HG02852 (cell line): ENCODE results near the gene GFRAL.
"Not testable (repeated sequence)": the region's sequence is repeated elsewhere in the genome, so short reads cannot be mapped to it uniquely, and the experiment has no call there.

Experiments used
- ATAC-seq: cut with Tn5 transposase; IDR thresholded peaks from one replicate; pipeline ENCODE4 v1.9.1; 2021; ENCODE audit warnings: mild to moderate bottlenecking, moderate library complexity; ENCODE audit not compliant: unreplicated experiment

The GFRAL gene

GRCh38 chr6:55327169-55327568 is at the start of gene GFRAL:
Gene GFRAL, plus strand, starts transcription at chr6:55327469. Its CDS starts 86 bp downstream, at chr6:55327555.
- ATAC-seq = no peak

- no peak for ATAC-seq
Measured at GRCh38 chr6:55277646-55278045, 49.6 kb upstream of the GFRAL start.

GRCh38 chr6:55281215-55281614 is 46.1 kb upstream of the GFRAL start:
- ATAC-seq = no peak

GRCh38 chr6:55282115-55282514 is 45.2 kb upstream of the GFRAL start:
- no peak for ATAC-seq

- ATAC-seq = peak; percentile 48
Measured at GRCh38 chr6:55286824-55287223, 40.4 kb upstream of the GFRAL start.

- no peak for ATAC-seq
Measured at GRCh38 chr6:55290736-55291135, 36.5 kb upstream of the GFRAL start.

- ATAC-seq = no peak
Measured at GRCh38 chr6:55293116-55293515, 34.2 kb upstream of the GFRAL start.

GRCh38 chr6:55297214-55297613 is 30.1 kb upstream of the GFRAL start:
- not testable (repeated sequence) for ATAC-seq

GRCh38 chr6:55299286-55299985 is 27.8 kb upstream of the GFRAL start:
- no peak for ATAC-seq

GRCh38 chr6:55304747-55305146 is 22.5 kb upstream of the GFRAL start:
- ATAC-seq = no peak

- ATAC-seq = no peak
Measured at GRCh38 chr6:55319961-55320695, 7.1 kb upstream of the GFRAL start.

GRCh38 chr6:55320696-55321086 is 6.6 kb upstream of the GFRAL start:
- no peak for ATAC-seq

GRCh38 chr6:55377150-55377549 is 49.9 kb downstream of the GFRAL start:
- ATAC-seq = no peak

- no peak for ATAC-seq
Measured at GRCh38 chr6:55379471-55379870, 52.2 kb downstream of the GFRAL start.

- ATAC-seq = no peak
Measured at GRCh38 chr6:55379895-55380294, 52.6 kb downstream of the GFRAL start.

GRCh38 chr6:55388211-55388610 is 60.9 kb downstream of the GFRAL start:
- ATAC-seq = no peak

GRCh38 chr6:55395871-55396270 is 68.6 kb downstream of the GFRAL start:
- ATAC-seq = no peak

GRCh38 chr6:55397986-55398385 is 70.7 kb downstream of the GFRAL start:
- no peak for ATAC-seq

- ATAC-seq = no peak
Measured at GRCh38 chr6:55399351-55399750, 72.1 kb downstream of the GFRAL start.

- ATAC-seq = no peak
Measured at GRCh38 chr6:55405474-55406235, 78.4 kb downstream of the GFRAL start.

- no peak for ATAC-seq
Measured at GRCh38 chr6:55410674-55411073, 83.4 kb downstream of the GFRAL start.

- no peak for ATAC-seq
Measured at GRCh38 chr6:55423933-55424332, 96.7 kb downstream of the GFRAL start.
